H1 (cell line): Measurements from ENCODE around the gene RPL41.

Experiments used
- EGR1 ChIP-seq: IDR thresholded peaks from 2 replicates; pipeline ENCODE4 v1.6.1; 2011; ENCODE audit warnings: low read depth, low read length, borderline replicate concordance
- SRF ChIP-seq: IDR thresholded peaks from 2 replicates; pipeline ENCODE4 v1.6.1; 2011; ENCODE audit warnings: mild to moderate bottlenecking, low read depth, low read length, moderate library complexity
- TF ChIP-seq, protein P1 (sequence below), 3 experiments: IDR thresholded peaks; 1 replicate in 2 of 3; 2 replicates in 1 of 3; pipeline versions ENCODE4 v1.5.1 to v1.6.1; 2011; ENCODE audit warnings: low read length in 3 of 3, mild to moderate bottlenecking in 3 of 3, inconsistent platforms in 2 of 3, low read depth in 1 of 3, moderate library complexity in 1 of 3; ENCODE audit not compliant: insufficient read depth in 1 of 3; ENCODE audit errors: control extremely low read depth in 1 of 3

GRCh38 chr12:56124133-56124532, 7.7 kb downstream of the RPL41 start:
- TF ChIP-seq SRF (no peak), EGR1 (no peak)
- TF ChIP-seq, protein P1, sequence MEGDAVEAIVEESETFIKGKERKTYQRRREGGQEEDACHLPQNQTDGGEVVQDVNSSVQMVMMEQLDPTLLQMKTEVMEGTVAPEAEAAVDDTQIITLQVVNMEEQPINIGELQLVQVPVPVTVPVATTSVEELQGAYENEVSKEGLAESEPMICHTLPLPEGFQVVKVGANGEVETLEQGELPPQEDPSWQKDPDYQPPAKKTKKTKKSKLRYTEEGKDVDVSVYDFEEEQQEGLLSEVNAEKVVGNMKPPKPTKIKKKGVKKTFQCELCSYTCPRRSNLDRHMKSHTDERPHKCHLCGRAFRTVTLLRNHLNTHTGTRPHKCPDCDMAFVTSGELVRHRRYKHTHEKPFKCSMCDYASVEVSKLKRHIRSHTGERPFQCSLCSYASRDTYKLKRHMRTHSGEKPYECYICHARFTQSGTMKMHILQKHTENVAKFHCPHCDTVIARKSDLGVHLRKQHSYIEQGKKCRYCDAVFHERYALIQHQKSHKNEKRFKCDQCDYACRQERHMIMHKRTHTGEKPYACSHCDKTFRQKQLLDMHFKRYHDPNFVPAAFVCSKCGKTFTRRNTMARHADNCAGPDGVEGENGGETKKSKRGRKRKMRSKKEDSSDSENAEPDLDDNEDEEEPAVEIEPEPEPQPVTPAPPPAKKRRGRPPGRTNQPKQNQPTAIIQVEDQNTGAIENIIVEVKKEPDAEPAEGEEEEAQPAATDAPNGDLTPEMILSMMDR (IDR thresholded peaks at IDR 0.05; ENCODE audit: control extremely low read depth in 1 of 3, insufficient read depth in 1 of 3, low read depth in 1 of 3, low read length in 3 of 3), result no peak
